Pons (tissue), 1 donor: Measurements from ENCODE around the gene DCTN2.

Experiments used
- DNase-seq: peaks from one replicate; pipeline ENCODE4 v3.0.0-alpha.2; 2016; ENCODE audit warnings: low spot score

Gene DCTN2

DNA sequence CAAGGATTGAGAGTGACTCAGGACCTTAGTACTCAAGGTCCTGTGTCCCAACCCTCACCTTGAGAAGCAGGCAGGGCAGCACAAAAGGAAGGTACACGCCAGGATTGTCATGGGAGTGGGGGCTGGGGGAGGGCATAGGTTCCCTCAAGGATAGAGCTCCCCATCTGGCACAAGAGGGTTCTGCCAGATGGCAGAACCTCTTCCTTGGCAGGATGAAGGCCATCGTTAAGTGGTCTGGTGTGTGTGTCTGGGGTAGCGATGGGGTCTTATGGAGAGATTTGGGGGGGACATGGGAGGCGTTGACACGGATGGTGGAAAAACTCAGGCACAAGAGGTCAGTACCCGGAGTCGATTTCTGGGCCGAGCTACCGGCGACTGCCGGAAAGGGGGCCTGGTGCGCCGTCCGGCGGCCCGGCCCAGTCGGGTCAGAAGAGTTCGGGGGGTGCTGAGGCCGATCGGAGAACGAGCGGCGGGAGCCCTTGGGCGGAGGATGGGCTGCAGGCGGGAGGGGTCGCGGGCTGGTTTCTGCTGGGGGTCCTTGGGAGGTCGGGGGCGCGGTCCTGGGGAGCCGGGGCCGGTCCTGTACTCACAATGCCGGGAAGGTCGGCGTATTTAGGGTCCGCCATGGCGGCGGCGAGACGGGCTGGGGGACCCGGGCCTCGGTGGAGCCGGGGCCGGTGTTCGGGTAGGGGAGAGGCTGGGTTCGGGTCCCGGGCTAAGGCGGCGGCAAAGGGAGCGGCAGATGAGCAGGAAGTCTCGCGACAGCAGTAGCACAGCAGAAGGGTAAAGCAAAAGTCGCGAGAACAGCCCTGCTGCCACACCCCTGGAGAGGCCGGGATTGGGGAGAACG is at the start of gene DCTN2:
Gene DCTN2, minus strand, starts transcription at position 755 of the 850 bp plus-strand sequence. Its CDS starts 129 bp downstream, at position 626.
- DNase-seq, result peak; percentile 96

DNA sequence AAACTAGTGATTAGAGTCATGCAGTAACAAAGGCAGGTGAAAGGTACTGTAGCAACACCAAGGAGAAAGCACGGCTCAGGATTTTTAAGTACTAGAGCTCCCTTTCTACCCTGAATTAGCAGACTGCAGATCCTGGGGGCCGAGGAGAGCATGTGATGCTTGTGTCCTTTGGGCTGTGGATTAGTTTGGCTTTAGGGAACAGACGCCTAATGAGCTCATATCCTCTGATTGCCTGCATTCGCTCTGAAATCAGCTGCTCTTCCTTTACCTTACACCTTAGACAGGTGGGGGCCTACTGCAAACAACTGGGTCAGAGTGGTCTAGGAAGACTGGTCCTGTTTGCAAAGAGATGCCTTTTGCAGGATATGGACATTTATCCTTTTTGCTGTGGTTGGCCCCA is 46.2 kb upstream of the DCTN2 start:
- no peak for DNase-seq

DNA sequence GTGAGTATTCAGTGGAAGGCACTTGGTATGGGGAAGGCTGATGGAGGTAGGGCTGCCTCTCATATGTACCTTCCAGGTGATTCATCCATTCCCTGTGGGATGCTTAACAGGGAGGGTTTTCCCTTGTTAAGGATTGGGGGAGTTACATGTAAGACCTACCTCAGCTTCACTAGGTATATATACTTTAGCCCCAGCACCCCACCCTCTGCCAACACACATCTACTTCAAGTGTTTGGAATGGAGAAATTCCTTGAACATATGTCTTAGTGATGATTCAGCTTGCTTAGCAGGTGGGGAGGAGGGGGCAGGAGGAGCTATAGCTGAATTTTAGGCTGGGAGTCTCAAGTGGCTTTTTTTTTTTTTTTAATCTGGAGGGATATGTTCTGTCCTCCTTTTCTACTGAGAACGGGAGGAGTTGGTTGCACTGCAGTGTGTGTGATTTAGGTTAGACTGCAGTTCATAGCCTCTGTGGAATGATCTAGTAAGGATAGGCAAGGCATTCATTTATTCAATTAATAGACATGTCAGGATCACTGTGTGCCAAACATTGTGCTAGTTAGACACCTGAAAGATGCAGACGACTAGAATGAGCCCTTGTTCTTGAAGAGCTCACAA is 45.7 kb upstream of the DCTN2 start:
- DNase-seq, result no peak

DNA sequence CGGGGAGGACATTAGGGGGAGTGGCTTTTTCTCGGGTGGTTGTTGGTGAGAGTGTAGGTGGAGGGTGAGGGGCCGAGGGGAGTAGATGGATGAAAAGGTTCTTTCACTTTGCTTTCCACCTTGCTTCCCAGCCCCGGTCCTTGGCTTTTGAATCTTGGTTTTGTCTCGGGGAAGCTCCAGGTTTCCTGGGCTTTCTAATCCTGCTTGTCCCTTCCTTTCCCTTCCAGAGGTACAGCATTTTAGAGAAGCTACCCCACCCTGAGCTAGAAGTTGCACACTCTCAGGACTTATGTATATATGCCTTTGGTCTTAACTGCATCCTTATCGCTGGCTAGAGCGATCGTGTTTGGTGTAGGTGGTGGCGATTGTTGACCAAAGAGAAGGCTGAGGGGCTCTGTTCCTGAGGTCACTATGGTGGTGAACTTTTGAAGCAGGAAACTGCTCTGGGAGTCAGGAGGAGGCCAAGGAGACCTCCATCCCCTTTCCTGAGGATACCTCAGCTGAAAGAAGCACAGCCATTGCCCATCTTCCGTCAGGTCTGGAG is 44.9 kb upstream of the DCTN2 start:
- peak; percentile 9 for DNase-seq

DNA sequence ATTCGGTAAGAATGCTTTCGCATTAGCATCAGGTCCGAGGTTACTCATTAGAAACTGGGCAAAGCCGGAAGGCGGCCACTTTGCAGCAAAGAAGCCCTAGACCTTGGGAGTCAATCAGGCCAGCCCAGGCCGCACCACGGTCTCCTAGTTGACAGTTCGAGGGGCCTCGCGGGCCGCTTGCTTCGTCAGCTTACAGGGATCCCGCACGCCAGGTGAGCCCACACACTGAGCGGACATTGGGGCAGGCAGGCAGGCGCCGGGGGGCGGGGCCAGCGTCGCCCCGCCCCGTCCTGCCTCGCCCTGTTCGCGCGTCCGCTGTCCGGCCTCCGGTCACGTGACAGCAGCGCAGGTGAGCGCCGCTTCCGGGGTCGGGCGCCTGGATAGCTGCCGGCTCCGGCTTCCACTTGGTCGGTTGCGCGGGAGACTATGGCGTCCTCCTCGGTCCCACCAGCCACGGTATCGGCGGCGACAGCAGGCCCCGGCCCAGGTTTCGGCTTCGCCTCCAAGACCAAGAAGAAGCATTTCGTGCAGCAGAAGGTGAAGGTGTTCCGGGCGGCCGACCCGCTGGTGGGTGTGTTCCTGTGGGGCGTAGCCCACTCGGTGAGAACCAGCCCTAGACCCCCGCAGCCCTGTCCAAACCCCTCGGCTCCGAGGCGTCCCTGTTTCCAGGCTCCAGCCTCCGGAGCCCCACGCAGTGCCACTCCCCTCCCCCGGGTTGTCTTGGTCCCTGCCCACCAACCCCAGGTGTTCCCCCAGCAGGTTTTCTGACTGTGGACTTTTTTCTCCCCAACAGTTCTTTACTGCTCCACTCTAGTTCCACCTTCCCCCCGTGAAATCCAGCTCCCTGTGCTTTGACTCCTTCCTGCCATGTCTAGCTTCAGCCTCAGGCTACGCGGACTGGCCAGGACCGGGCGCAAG is 44.1 kb upstream of the DCTN2 start, which contains the start of gene PIP4K2C:
Gene PIP4K2C, plus strand, starts transcription at position 329 of the 918 bp plus-strand sequence. Its CDS starts 98 bp downstream, at position 427.
- peak; percentile 74 for DNase-seq

DNA sequence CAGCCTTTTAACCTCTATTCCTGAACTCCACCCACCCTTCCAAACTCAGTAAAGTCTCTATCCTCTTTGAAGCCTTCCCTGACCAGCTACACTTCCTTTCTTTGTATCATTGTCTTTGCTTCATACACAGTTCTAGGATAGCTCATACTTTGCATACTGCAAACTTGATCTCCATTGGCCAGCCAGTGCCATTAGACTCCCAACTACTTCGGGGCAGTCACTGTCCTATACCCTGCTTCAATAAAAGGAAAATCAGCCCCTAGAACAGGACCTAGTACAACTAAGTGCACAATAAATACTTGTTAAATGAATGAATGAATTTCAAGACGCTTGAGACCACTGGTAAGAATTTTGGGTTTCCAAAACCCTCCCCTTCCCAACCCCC is 43.5 kb upstream of the DCTN2 start:
- DNase-seq, result no peak

DNA sequence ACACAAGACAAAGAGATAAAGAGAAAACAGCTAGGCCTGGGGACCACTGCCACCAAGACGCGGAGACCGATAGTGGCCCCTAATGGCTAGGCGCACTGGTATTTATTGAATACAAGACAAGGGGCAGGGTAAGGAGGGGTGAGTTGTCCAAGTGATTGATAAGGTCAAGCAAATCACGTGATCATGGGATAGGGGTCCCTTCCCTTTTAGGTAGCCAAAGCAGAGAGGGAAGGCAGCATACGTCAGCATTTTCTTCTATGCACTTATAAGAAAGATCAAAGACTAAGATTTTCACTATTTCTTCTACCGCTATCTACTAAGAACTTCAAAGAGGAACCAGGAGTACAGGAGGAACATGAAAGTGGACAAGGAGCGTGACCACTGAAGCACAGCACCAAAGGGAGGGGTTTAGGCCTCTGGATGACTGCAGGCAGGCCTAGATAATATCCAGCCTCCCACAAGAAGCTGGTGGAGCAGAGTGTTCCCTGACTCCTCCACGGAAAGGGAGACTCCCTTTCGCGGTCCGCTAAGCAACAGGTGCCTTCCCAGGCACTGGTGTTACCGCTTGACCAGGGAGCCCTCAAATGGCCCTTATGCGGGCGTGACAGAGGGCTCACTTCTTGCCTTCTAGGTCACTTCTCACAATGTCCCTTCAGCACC is 42.1 kb upstream of the DCTN2 start:
- peak; percentile 17 for DNase-seq

DNA sequence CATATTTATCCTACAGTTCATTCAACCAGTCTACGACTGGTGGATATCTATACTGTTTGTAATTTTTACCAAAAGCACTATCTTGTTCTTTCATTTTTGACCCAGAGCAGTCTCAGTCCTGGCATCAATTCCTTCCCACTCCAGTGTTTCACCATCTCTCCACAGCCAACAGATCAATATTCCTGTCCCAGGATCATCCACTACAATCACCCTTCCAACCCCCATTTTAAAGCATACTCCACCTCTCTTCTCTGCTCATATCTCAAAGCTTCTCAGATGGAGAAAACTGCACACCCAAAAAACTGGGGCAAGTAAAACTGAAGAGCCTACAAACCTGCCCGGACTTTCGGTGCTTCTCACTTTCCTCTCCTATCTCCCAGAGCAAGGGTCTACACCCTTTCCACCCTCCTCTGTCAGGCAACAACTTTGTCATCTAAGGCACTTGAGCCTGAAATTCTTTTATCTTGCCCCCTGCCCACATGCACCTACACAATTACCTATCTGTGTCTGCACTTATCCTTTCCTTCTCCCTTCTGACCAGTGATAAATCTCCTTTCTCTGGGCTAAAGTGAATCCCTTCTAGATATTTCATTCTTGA is 39.9 kb upstream of the DCTN2 start:
- DNase-seq, result no peak

DNA sequence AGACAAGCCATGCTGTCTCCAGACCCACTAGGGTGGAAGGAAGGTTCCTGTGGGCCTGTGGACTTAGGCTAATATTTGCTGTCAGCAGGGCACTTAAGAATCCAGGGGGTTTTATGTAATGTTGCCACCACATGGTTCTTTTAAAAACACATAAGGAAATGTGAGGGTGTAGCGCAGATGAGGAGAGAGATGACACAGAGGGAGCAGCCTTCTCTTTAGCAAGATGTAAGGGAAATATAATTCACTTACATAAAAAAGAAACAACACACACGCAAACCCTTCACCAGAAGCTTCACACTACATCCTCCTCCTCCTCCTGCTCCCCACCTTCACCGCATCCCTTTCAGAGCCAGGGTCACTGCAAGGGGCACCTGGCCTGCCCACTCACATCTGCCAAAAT is 39.1 kb upstream of the DCTN2 start:
- no peak for DNase-seq

DNA sequence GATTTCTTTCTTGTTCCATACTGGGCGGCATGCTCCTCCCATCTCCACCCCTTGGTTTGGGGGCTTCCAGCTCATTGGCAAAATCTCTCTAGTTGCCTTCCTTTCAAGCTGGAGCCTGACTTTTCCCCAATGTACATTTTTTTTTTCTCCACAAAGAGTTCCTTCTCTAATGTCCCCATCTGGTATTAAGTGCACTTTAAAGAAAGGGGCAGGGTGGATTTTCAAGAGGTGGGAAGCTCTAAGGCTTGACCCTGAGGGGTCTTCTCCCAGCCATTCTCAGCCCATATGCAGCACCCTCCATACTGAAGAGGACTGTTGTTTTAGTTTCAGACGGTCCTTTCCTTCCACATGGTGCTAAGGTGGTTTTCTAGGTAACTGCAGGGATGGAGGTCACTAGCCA is 38.2 kb upstream of the DCTN2 start:
- no peak for DNase-seq

DNA sequence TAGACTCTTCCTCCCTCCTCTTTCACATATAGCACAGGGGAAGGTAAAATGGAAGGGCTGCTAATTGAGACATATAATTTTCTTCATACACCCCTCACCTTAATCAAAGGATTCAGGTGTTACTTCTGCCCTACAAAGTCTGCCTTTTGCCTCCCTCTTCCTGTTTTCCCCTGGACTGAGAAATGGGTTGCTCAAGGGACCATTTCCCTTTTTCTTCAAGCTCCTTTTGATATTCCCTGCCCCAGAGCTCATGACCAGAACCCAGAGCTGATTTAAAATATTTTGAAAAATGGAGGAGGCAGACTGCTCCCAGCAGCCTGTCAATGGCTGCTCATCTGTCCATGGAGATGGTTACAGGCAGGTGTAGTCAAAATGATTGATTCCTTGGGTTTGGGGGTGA is 37.7 kb upstream of the DCTN2 start:
- DNase-seq, result no peak

DNA sequence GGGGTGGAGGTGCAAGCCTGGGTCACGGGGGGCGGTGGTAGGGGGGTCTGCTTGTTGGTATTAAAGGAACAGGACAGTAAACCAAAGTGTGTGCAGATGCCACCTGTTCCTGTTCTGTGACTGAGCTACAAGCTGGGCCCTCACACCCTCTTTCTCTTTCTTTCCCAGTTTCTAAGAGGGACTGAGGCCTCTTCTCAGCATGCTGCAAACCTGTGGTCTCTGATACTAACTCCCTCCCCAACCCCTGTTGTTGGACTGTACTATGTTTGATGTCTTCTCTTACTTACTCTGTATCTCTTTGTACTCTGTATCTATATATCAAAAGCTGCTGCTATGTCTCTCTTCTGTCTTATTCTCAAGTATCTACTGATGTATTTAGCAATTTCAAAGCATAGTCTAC is 37.1 kb upstream of the DCTN2 start:
- DNase-seq, result no peak

DNA sequence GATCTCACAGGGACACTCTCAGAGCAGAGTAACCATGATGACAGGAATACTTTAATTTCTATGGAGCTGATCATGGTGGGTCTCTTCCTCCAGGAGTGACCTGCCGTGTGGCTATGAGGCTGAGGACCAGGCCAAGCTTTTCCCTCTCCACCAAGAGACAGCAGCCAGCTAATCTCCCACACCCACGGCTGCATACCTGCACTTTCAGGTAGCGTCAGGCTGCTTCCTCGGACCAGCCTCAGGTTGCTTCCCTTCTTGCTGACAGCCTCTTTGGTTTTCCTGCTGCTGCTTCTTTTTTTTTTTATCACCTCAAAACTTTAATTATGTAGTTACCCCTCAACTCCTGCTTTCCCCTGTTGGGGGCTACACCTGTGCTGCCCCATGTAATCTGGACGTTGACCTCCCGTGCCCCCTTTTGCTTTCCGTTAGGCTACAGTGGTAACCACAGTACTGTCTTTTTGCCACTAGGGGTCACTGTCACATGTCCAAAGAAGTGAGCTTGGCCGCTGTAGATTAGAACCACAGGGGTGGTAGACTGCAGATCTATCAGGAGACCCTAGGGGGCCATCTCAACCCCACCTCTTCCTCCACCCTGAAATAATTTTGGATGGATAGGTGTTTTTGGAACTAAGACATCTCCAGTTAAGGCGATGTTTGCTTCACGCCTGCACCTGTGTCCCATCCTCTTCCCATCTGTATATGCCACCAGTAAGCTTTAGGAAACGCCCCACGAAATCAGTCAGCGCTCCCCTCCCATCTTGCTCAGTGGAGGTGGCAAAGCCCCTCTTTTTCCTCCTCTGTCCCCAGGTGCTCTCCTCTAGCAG is 36.2 kb upstream of the DCTN2 start:
- DNase-seq, result peak; percentile 74

DNA sequence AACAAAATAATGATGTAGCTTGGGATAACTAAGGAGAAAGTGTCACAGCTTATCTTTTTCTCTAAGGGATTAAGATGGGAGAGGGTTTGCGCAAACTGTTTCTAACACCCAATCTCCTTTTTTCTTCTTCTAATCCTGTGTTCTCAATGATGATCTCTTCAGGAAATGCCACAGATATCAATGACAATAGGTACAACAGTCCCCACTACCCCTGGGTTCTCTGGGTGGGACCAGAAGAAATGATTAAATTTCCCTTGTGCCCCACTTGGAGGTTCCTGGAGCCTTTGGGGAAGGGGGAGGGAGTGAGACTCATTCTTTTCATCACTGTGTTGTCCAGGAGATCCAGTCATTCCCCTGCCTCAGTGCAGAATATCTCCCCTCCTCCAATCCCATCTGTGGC is 35.4 kb upstream of the DCTN2 start:
- DNase-seq, result no peak

DNA sequence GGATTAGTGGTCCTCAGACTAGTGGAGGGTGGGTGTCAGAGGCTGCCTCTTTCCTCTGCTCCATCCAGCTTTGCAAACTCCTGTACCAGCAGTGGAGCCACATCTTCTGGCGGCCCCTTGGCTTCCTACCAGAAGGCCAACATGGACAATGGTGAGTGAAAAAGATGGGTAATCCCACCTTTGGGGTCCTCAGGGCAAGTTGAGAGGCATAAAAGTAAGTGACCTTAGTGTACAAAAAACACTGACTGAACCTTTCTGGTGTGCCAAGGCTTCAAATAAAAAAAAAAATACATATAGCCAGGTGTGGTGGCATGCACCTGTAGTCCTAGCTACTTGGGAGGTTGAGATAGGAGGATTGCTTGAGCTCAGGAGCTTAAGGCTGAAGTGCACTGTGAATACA is 34.8 kb upstream of the DCTN2 start:
- DNase-seq, result no peak

DNA sequence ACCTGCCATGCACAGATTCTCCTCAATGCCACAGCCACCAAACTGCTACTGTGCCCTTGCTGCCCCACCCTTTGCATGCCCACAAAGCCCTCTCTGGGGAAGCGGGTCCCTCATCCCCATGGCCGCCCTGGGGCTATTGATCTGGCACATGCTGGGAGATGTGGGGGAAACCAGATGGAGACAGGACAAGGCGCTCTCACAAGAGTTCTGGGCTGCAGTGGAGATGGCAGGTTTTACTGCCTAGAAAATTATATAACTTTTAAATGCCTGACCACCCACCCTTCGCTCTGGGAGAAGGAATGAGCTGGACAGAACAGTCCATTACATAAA is 33.4 kb upstream of the DCTN2 start:
- DNase-seq, result no peak

DNA sequence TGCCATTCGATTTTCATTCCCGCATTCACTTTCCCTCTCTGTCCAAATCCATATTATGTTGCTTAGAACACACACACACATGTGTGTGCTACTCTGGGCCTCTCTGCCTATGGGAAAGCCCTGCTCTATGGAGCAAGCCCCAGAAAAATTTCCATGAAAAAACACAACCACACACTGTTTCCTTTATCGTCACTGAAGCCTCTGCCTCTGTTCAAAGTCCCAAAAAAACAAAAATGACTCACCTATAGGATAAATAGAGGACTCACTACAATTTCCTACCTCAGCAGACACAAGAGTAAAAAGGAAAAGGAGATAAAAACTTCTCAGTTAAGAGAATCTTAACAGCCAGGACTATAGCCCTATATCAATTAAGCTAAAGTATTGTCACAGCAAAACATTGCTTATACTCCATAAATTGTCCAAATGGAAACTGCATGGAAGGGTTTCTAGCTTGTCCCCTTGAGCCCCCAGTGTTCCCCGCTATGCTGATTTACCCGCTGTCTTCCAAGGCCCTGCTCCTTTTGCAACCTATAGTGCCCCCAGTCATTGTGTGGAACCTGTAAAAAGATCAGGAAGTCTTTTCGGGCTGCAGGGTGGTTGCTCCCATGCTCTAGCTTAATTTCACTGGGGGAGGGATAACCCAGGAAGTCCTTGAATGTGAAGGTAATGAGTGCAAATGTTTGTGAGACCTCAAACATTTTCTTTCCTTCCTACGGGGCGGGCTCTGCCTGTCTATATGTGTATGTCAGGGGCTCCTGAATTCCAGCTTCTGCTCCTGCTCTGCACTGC is 32.9 kb upstream of the DCTN2 start:
- DNase-seq, result no peak

DNA sequence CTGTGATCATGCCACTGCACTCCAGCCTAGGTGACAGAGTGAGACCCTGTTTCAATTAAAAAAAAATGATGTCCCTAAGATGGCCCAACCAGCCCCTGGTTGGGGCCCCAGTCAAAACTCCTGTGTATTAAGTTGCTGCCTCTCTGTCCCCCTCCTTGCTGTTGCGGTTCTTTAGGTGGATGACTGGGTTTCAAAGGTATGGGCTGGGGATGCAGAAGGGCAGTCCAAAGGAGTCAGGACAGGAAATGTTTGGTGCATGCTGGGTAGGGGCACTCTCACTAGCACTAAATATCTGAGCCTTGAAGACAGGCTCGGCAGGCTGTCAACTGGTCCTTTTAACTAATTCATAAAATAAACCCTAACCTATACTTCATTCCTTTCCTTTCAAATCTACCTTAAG is 32.0 kb upstream of the DCTN2 start:
- DNase-seq, result no peak

DNA sequence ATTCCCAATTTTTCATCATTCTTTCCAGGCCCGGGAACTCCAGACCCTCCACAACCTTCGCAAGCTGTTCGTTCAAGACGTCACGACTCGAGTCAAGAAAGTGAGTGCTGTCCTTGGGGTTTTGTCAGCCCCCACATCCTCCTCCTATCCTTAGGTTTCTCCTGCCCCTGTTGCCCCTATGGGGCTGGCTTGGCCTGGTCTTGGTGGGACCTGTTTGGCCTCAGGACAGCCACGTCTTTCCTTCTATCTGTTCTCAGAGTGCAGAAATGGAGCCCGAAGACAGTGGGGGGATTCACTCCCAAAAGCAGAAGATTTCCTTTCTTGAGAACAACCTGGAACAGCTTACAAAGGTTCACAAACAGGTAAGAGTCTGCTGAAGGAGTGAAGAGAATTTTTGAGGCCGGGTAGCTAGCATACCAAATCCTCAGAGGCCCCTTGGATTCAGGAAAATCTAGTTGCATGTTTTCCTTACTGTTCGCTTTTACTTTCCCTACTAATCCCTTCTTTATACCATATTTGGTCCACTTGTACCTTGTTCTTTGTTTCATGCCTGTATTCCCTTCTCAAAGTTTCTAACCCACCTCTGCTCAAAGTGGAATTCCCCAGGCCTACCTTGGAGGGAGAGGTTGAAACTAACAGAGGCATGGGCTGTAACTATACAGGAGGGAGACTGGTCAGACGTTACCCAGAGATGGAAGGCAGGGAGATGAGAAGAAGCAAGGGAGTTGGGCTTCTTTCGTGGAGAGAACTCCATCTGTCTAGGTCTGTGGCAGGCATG is 31.2 kb upstream of the DCTN2 start:
- DNase-seq, result no peak
